ENCODE measurements around the gene SCN2B.

DNA sequence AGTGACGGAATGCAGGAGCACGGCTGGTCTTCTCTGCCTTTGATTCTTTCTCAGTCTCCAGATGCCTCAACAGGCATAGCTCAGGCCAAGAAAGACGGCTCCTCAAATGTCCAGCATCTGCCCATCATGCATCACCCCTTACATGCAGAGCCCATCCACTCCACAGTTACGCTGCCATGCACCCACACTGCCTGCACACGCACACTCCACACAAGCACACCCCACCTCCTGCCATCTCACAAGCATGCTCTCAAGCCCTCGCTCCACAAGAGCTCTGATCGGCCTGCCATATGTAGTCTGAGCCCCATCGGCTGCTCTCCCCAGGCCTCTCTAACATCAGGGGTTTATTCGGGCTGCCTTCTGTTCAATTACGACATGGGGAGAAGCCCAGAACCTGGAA is 42.6 kb downstream of the SCN2B start:
- TF ChIP-seq, protein P1, sequence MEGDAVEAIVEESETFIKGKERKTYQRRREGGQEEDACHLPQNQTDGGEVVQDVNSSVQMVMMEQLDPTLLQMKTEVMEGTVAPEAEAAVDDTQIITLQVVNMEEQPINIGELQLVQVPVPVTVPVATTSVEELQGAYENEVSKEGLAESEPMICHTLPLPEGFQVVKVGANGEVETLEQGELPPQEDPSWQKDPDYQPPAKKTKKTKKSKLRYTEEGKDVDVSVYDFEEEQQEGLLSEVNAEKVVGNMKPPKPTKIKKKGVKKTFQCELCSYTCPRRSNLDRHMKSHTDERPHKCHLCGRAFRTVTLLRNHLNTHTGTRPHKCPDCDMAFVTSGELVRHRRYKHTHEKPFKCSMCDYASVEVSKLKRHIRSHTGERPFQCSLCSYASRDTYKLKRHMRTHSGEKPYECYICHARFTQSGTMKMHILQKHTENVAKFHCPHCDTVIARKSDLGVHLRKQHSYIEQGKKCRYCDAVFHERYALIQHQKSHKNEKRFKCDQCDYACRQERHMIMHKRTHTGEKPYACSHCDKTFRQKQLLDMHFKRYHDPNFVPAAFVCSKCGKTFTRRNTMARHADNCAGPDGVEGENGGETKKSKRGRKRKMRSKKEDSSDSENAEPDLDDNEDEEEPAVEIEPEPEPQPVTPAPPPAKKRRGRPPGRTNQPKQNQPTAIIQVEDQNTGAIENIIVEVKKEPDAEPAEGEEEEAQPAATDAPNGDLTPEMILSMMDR (IDR thresholded peaks at IDR 0.05; ENCODE audit: borderline replicate concordance, extremely low read depth, low read length, poor library complexity, severe bottlenecking): no peak
- TF ChIP-seq EZH2 (IDR thresholded peaks at IDR 0.05; ENCODE audit: borderline replicate concordance, low read depth, low read length, severe bottlenecking): no peak

Data from DND-41 (cell line).